Activated CD4-positive, alpha-beta T cell treated with anti-CD3 and anti-CD28 coated beads for 4 hours (primary cell): ENCODE data around the gene SLCO4A1.

ENCODE experiments used
- DNase-seq, 2 donors: peaks; one replicate each; pipeline ENCODE4 v3.0.0-alpha.2; 2020

The SLCO4A1 gene

DNA sequence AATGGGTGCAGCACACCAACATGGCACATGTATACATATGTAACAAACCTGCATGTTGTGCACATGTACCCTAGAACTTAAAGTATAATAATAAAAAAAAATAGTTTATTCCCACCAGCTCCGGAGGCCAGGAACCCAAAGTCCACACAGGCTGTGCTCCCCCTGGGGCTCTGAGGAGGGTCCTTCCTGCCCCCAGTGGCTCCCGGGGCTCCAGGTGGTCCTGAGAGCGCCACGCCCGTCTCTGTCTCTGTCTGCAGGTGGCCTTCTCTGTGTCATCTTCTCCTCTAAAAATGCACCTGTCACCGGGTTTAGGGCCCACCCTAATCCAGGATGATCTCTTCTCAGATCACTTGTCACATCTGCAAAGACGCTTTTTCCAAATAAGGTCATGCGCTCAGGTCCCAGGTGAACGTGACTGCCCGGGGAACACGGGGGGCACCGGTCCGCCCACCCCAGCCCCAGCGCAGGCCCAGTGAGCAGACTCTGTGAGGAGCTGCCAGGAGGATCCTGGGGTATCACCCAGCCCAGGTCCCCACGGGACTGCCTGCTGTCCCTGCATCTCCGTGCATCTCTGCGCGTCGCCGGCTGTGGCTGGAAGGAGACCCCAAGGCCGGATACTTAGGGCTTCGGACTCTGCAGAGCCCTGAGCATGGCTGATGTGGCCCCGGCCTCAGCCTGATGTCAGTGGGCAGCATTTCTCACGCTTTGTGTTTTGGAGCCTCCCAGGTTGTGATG lies 11.8 kb downstream of the SLCO4A1 start:
- DNase-seq, result no peak

DNA sequence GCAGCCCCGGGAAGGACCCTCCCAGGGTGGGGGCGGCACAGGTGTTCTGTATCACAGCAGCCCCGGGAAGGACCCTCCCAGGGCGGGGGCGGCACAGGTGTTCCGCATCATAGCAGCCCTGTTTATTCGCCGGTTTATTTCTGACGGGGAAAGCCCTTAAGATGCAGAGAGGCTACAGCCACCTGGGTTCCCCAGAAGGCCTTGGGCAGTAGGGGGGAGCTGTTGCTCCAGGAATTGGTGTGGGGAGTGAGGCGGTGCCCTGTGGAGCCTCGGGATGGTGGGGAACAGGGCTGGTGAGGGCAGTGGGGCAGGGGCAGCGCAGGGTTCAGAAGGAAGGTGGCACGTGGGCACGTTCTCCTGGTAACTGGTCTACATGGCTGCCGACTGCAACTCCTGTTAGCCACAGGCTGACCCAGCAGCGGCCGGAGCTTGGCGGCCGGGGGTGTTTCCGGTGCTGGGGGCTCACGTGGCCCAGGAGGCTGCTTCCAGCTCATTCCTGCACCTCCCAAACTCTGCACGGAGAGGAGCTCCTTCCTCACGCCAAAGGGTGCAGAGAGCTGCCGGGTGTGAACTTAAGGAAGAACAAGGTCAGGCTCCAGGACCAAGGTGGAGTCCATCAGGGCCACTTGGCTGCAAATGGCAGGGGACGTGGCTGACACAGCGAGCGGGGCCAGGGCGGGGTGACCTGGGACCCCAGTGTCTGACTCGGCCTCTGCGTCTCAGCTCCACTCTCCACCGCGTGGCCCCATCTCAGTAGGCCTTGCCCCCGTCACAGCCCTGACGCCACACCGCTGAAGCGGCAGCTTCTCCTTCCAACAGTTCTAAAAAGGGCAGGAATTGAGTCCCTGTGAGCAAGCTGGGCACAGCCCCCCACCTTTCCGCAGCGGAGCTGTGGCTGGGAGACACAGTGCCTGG lies 13.2 kb downstream of the SLCO4A1 start:
- no peak for DNase-seq

DNA sequence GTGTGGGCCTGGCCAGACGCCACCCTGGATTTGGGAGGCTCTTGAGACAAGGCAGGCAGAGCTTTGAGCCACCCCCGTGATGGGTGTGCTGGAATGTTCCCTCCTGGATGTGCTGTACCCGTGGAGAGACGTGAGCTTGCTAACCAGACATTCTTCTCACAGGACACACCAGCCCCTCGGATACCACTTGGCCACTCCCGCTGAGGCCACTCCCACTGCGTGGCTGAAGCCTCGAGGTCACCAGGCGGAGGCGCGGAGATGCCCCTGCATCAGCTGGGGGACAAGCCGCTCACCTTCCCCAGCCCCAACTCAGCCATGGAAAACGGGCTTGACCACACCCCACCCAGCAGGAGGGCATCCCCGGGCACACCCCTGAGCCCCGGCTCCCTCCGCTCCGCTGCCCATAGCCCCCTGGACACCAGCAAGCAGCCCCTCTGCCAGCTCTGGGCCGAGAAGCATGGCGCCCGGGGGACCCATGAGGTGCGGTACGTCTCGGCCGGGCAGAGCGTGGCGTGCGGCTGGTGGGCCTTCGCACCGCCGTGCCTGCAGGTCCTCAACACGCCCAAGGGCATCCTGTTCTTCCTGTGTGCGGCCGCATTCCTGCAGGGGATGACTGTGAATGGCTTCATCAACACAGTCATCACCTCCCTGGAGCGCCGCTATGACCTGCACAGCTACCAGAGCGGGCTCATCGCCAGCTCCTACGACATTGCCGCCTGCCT lies 14.1 kb downstream of the SLCO4A1 start:
- no peak for DNase-seq

DNA sequence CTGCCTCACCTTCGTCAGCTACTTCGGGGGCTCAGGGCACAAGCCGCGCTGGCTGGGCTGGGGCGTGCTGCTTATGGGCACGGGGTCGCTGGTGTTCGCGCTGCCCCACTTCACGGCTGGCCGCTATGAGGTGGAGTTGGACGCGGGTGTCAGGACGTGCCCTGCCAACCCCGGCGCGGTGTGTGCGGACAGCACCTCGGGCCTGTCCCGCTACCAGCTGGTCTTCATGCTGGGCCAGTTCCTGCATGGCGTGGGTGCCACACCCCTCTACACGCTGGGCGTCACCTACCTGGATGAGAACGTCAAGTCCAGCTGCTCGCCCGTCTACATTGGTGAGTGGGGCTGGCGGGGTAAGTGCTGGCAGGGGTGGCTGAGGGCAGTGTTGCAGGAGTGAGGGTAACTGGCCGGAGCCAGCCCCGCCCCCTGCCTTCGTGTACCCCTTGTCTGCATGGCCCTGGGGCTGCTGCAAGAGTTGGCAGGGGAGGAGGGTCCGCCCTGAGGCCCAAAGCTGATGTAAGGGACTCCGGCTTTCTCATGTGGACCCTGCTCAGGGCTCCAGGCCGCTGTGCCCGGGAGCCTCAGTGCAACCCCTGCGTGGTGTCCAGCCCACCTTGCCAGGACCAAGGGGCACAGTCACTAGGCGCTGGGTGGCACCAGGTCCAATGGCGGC lies 14.8 kb downstream of the SLCO4A1 start:
- no peak for DNase-seq

DNA sequence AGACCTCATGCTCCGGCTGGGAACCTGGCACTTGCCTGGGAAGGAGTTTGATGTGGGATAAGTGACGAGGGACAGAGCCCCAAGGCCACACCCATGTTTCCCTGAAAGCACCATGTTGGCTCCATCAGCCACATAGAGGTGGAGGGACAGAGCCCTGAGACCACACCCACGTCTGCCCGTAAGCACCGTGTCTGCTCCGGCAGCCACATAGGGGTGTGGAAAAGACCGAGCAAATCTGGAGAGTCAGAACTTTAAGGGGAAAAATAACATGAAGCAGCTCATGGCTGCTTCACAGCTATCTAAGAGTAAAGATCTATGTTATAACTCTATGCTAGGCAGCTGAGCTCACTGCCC lies 15.3 kb downstream of the SLCO4A1 start:
- DNase-seq, result no peak

DNA sequence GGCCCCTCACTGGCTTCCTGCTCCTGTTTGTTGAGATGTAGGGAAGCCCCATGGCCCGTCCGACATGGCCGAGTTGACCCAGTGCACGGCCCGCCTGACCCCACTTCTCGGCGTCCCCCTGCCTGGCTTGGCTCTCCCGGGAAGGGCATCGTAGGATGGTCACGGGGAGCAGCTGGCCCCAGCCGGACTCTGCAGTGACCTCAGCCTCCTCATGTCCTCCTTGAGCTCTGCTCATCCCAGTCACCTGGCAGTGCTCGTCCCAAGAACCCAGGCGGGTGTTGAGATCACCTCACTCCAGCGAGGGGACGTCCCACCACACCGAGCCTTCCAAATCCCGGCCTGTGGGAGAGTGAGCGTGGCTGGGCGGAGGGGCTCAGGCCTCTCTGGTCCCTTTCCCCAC lies 15.7 kb downstream of the SLCO4A1 start:
- no peak for DNase-seq

DNA sequence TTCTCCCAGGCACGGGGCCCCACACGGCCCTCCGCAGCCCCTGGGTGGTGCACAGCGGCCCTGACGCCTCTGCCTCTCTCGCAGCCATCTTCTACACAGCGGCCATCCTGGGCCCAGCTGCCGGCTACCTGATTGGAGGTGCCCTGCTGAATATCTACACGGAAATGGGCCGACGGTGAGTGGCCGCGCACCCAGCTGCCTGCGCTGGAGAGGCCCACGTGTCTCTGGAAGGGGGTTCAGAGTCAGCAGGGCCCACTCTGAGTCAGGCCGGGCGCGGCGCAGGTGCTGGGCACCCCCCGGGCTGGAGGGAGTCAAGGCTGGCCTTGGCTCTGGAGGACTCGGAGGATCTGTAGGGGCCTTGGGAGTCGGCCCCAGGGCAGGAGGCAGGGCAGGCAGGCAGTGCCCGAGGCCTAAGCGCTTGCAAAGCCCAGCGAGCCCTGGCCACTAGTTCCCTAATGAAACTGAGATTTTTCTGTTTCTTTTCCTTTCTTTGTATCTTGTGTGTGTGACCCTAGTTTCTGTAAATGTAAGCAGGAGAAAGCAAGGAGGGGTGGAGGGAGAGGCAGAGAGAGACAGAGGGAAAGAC lies 16.4 kb downstream of the SLCO4A1 start:
- no peak for DNase-seq

DNA sequence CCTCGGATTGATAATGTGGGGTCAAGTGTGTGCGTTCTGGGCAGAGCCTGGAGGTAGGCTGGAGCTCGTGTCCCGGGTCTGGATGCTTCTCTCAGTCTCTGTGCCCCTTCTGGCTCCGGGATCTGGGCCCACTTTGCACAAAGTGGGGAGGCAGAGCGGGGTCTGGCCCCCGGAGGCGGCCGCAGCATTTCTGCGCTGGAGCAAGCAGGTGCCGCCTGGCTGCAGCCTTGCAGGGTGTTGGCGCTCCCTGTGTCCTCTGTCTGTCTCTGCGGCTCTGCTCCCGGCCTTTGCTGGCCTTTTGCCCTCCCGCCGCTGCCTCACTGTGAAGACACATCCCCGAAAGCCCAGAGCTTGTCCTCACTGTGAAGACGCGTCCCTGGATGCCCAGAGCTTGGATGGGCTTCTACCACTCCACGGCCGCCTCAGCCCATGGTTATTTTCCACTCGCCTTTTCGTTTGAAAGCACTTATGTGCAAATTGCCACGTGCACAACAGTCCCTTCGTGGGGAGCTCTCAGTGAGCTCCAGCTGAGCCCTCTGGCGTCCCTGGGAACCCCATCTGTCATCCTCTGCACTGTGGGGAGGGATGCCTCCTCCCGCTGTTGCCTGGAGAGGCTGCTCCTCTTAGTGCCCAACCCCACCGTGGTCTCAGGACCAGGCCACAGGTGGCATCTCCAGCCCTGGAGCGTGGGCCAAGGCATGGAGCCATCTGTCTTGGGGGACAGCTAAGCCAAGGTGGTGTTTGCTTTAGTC lies 17.4 kb downstream of the SLCO4A1 start:
- no peak for DNase-seq

DNA sequence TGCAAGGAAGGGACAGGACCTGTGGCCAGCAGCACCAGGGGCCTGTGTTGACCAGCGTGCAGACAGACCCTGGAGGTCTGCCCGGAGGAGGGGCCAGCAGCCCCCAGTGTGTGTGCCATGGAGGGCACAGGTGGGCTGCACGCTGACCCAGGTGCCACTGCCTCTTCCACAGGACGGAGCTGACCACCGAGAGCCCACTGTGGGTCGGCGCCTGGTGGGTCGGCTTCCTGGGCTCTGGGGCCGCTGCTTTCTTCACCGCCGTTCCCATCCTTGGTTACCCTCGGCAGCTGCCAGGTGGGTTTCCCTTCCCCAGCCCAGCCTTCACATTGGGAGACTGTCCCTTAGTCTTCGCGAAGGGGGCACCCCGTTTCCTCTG lies 17.9 kb downstream of the SLCO4A1 start:
- DNase-seq, result no peak

DNA sequence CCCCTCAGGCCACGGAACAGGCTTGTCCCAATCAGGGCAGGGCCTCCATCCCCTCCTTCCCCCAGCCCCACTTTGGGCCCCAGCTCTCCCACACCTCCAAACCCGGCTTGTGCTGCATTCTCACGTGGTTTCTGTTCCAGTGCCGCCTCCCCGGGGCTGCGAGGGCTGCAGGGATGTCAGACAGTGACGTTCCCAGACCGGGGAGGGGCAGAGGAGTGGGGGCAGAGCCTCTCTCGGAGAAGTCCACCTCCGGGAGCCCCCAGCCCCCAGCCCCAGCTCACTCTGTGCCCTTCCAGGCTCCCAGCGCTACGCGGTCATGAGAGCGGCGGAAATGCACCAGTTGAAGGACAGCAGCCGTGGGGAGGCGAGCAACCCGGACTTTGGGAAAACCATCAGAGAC lies 18.5 kb downstream of the SLCO4A1 start:
- no peak for DNase-seq

DNA sequence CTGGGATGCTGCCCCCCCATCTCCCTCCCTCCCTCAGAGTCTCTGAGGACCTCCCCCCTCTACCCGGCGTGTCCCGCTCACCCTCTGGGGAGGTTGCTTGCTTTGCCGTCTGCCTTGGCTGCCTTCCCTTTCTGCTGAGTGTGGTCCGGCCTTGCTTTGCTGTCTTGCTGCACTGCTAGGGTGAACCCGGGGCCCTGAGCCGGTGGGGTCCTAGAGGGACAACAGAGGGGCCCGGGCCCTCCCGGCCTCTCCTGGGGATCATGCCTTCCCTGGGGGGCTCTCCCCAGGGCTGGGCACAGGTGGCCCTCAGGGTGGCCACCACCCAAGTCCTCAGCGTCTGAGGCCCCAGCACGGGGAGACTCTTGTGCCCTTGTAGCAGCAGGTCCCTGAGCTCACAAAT lies 19.3 kb downstream of the SLCO4A1 start:
- DNase-seq, result no peak

DNA sequence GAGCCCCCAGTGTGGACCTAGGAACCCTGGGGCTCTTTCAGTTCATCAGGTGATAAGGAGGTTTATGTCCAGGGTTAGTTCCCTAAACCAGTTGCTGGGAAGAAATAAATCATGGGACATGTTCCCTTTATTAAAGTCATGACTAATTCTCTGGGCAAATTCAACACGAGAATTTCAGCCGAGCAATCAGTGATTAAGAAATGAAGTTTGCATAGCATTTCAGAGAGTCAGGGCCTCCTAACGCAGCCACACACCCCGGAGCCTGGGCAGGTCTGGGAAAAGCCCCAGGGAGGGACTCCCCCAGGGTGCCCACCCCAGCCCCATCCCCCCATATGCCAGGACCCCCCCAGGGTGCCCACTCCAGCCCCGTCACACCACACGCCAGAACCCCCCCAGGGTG lies 20.1 kb downstream of the SLCO4A1 start:
- no peak for DNase-seq

DNA sequence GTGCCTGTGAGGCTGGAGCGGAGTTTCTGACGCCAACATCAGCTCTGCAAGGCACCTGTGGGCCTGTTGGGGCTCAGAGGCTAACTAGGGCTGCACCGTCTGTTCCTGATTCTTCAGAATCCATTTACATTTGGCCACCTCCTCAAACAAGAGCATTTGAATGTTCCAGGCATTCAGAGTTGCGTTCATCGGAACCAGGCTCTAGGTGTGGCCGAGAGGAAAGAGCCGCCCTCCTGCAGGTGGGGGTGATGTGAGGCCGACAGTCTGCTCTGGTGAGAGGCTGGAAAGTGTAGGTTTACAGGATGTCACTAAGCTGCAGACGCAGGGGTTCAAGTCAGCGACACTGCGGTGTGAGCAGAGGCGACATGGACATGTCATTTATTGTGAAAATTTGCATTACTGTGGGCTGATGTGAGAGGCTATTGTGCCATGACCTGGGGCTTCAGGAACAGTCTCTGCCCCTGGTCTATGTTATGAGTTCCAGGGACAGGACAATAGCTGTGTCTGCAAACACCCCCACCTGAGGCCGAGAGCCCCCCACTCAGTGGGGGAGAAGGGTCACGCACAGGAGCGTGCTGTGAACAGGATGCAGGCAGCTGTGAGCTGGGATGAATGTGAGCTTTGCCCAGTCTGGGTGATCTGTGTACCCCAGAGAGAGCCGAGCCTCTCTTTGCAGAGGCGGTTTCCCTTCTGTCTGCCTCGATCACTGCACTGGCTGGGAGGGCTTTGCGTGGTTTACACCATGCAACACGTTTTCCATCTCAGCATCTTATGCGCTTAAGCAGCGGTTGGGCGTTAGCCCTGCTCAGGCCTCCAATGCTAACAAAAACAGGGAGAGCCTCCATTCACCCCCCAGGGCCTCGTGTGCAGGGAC lies 21.1 kb downstream of the SLCO4A1 start:
- no peak for DNase-seq

DNA sequence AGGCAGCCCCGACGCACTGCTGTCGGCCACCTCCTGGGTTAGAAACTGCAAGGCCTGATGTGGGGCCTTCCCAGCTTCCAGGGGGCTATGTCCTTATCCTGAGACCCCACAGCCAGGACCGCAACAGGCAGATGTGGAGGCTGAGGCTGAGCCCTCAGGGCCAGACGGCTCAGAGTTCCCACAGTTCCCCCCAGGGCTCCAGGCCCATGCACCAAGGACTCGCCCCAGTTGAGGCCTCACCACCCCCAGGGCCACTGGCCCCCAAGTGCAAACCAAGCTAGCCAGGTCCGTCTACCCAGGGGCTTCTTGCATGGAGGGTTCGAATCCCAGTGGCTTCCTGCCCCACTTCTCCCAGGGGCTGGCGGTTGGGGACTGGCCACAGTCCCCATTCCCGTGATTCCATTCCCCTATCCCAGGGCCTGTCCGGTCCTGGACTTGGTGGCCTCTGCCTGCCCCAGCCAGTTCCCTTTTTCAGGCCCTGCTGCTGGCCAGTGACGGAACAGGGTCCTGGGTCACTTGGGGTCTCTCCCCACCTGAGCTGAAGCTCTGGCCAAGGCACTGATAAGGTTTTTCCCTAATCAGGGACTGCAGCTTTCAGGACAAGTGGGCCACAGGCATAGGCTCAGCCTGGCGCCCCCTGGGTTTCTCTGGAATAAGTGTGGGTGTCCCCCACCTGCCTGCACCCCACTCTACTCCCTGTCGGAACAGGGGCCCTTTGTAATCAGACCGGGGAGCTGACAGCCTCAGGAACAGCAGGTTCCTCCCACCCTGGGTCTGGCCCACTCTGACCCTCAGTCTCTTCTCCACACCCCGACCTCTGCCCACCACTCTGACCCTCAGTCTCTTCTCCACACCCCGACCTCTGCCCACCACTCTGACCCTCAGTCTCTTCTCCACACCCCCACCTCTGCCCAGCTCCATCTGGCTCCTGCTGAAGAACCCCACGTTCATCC lies 22.0 kb downstream of the SLCO4A1 start:
- DNase-seq, result no peak

DNA sequence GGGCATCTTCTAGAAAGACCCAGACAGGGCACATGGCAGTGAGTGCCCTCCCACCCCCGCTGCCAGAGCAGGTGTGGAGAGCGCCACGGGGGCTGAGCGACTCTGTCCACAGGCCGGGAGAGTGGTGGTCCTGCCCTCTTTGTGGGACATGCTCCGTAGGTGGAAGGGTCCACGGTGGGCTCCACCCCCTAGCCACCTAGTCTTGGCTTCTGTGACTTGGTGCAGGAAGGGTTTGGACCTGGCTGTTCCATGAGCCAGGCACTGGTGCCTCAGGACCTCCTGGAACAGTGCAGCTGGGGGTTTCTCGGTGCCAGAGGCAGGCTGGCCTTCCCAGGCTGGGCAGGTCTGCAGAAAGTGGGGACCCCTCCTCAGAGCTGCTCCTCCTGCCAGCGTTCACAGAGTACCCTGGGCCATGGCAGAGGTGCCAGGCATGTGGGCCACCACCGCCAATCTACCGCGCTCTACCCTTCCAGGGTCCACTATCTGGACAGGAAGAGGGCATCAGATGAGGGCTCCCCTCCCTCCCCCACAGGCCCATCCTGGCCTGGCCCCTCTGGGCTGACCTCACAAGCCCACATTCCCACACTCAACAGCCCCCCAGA lies 23.0 kb downstream of the SLCO4A1 start:
- no peak for DNase-seq

DNA sequence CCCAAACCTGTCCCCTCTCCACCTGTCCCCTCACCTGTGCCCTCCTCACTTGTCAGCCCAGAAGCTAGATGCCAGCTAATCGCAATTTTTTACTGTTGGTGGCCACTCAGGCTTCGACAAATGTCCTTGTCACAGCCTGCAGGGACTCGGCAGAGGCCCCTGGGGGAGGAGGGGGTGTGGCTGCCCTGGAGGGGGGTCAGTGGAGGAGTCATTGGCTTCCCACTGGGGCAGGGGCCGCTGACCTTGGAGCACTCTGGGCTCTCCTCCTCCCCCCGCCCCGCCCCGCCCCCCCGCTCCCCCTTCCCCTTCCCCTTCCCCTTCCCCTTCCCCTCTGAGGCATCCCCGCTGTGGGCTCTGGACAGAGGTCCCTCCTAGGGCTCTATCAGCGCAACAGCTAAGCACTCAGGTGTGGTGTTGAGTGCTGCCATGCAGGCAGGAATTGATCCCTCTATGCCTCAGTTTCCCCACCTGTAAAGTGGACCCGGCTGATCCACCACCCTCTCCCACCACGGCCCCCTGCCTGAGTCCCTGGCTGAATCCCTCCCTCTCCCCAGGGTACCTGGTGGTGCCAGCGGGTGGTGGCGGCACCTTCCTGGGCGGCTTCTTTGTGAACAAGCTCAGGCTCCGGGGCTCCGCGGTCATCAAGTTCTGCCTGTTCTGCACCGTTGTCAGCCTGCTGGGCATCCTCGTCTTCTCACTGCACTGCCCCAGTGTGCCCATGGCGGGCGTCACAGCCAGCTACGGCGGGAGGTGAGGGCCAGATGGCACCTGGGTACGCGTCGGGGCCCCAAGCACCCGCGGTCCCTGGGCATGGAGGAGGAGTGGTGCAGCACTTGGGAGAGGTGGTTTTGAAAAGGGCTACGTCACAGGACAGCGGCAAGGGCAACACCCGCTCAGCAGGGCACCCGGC lies 23.8 kb downstream of the SLCO4A1 start:
- no peak for DNase-seq

DNA sequence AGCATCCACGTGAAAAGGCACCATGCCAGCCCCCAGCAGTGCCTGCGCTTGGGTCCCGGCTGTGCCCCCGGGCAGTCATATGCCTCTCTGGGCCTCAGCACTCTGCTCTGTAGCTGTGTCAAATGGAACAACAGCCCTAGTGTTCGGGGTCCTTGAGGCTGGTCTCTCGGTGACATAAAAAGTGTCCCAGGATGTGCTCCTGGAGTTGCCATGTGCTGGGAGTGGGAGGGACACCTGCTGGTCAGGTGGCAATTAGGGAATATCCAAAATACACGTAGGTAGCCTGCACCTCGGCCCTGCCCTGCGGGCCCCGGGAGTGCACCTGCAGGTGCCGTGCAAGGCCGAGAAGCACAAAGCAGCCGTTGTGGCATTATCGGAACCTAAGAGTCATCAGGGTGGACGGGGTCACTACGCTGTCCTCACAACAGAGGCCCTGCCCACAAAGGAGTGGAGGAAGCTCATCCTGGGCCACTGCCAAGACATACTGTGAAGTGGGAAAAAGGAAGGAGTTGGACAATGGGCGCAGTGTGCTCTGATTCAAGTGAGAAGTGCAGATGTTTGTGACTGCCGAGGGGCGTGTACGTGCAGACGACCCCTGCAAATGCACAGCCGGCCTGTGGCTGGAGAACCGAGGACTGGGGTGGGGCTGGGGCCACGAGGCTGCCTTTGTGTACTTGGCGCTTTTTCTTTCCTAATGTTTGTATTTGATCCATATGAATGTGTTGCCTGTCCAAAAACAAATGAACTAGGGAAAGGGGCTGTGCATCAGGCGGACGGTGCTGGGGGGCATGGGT lies 24.6 kb downstream of the SLCO4A1 start:
- DNase-seq, result no peak
